Loucy (cell line): ENCODE measurements around the gene PPEF1.

Experiments
- EZH2phosphoT487 ChIP-seq: fragments of 200-600 bp; IDR thresholded peaks from 2 replicates; pipeline ENCODE4 v1.6.1; 2018; ENCODE audit warnings: antibody characterized with exemption, mild to moderate bottlenecking, moderate library complexity, borderline replicate concordance
- TF ChIP-seq, protein P1 (sequence below): fragments of 200-600 bp; sonication (generic); conservative IDR thresholded peaks from 2 replicates; pipeline ENCODE4 v1.5.1; 2014; ENCODE audit warnings: mild to moderate bottlenecking, antibody characterized with exemption, low read length

DNA sequence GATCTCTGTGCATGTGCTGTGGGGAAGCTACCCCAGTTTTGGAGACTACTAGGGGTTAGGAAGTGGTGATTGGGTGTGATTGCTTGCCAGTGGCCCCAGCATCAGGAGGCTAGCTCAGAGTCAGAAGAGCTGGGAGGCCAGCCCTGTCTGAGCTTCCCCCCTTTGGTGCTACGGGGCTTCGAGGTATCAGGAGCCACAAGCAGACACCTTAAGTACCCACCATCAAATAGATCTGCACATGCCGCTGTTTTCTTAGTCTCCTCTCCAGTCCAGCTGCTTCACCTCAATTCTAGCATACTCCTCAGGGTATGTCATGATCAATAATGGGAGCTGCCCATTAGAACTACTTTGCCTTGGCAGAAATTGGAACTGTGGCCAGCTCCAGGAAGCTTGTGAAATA lies 10.8 kb upstream of the PPEF1 start:
- TF ChIP-seq, protein P1, sequence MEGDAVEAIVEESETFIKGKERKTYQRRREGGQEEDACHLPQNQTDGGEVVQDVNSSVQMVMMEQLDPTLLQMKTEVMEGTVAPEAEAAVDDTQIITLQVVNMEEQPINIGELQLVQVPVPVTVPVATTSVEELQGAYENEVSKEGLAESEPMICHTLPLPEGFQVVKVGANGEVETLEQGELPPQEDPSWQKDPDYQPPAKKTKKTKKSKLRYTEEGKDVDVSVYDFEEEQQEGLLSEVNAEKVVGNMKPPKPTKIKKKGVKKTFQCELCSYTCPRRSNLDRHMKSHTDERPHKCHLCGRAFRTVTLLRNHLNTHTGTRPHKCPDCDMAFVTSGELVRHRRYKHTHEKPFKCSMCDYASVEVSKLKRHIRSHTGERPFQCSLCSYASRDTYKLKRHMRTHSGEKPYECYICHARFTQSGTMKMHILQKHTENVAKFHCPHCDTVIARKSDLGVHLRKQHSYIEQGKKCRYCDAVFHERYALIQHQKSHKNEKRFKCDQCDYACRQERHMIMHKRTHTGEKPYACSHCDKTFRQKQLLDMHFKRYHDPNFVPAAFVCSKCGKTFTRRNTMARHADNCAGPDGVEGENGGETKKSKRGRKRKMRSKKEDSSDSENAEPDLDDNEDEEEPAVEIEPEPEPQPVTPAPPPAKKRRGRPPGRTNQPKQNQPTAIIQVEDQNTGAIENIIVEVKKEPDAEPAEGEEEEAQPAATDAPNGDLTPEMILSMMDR, result no peak
- TF ChIP-seq EZH2phosphoT487, result no peak
